HepG2 (cell line): Measurements from ENCODE around the gene ACSS3. TPM values are rescaled to one million over a fixed set of nuclear protein-coding genes. Genes with fewer than 3 reads are reported as not detected.

Experiments used
- ATAC-seq: fragments of 200-7000 bp; cut with Tn5 transposase; 3 replicates; pipeline ENCODE4 v1.9.1; 2020; ENCODE audit warnings: mild to moderate bottlenecking, moderate library complexity
- BruUV-seq: library from RNA; stranded (reverse); fragments of 400-500 nt; replicated peaks from 2 replicates; lab custom pipeline; 2021; lab: Mats Ljungman, UMichigan
- CTCF ChIA-PET: fragments of 300-600 bp; formaldehyde crosslinking; extraction: SDS; loops from one replicate; lab custom pipeline; 2021; ENCODE audit warnings: low total read pairs, inconsistent platforms, low intra/inter-chr PET ratio; lab: Yijun Ruan, JAX
- POLR2A ChIA-PET: fragments of 350-600 bp; sonication (Branson Sonifier 250); formaldehyde crosslinking; loops from one replicate; lab custom pipeline; 2020; ENCODE audit warnings: antibody characterized with exemption, inconsistent platforms; lab: Yijun Ruan, JAX
- DNase-seq: peaks from one replicate; pipeline ENCODE4 v3.0.0-alpha.2; 2015; ENCODE audit warnings: low spot score
- FAIRE-seq: peaks from 3 replicates; lab custom pipeline; 2011; peaks lifted over from hg19 to GRCh38; lab: Jason Lieb, UNC
- H2AFZ ChIP-seq: one replicate; pipeline ENCODE4 v1.6.1; 2011; ENCODE audit warnings: low read length, inconsistent platforms
- H3K27ac ChIP-seq: fragments of 300-600 bp; 3 replicates; pipeline ENCODE4 v1.8.0; 2011; ENCODE audit warnings: mixed run types, mild to moderate bottlenecking, mixed read lengths, low read length, inconsistent platforms; ENCODE audit not compliant: insufficient read depth; ENCODE audit errors: extremely low read length
- H3K27me3 ChIP-seq, 2 experiments: fragments of 200-600 bp in 1 of 2; 2 replicates in 1 of 2; 3 replicates in 1 of 2; pipeline versions ENCODE4 v1.6.0 to v1.8.0; 2011; ENCODE audit warnings: low read length in 2 of 2, mild to moderate bottlenecking in 2 of 2, moderate library complexity in 2 of 2, inconsistent platforms in 1 of 2; ENCODE audit not compliant: insufficient read depth in 2 of 2, control insufficient read depth in 1 of 2
- H3K36me3 ChIP-seq, 2 experiments: fragments of 200-600 bp in 1 of 2; replicated peaks in 1 of 2; 2 replicates in 1 of 2; 3 replicates in 1 of 2; pipeline versions ENCODE4 v1.5.1 to v1.8.0; 2011; ENCODE audit warnings: low read length in 2 of 2, inconsistent platforms in 1 of 2; ENCODE audit not compliant: insufficient read depth in 2 of 2, control insufficient read depth in 1 of 2
- H3K4me1 ChIP-seq: 2 replicates; pipeline ENCODE4 v1.5.1; 2012; ENCODE audit warnings: low read length, inconsistent platforms; ENCODE audit not compliant: insufficient read depth
- H3K4me2 ChIP-seq: 2 replicates; pipeline ENCODE4 v1.6.0; 2011; ENCODE audit warnings: low read depth, low read length, inconsistent platforms
- H3K4me3 ChIP-seq, 3 experiments: fragments of 200-600 bp in 1 of 3; sonication (generic), shearing (Covaris generic) in 1 of 3; replicated peaks in 1 of 3; 2 replicates each; pipeline ENCODE4 v1.5.1; 2011 to 2016; ENCODE audit warnings: low read length in 3 of 3, inconsistent platforms in 2 of 3, low read depth in 2 of 3, mild to moderate bottlenecking in 2 of 3, control low read depth in 1 of 3, mixed read lengths in 1 of 3; ENCODE audit not compliant: insufficient read depth in 1 of 3
- H3K79me2 ChIP-seq: one replicate; pipeline ENCODE4 v1.6.1; 2011; ENCODE audit warnings: low read length, inconsistent platforms; ENCODE audit not compliant: insufficient read depth
- H3K9ac ChIP-seq: 2 replicates; pipeline ENCODE4 v1.6.0; 2011; ENCODE audit warnings: mild to moderate bottlenecking, low read depth, low read length, inconsistent platforms; ENCODE audit not compliant: insufficient read depth
- H3K9me3 ChIP-seq: 2 replicates; pipeline ENCODE4 v1.5.1; 2012; ENCODE audit warnings: mild to moderate bottlenecking, low read length
- H4K20me1 ChIP-seq: 2 replicates; pipeline ENCODE4 v1.6.0; 2011; ENCODE audit warnings: inconsistent platforms, mild to moderate bottlenecking, low read length, moderate library complexity; ENCODE audit not compliant: insufficient read depth
- ETV6 ChIP-seq: sonication (generic); formaldehyde crosslinking; conservative IDR thresholded peaks from 2 replicates; pipeline ENCODE4 v1.4.0; 2020; ENCODE audit warnings: missing genetic modification reagents
- FLYWCH1 ChIP-seq: sonication (generic); formaldehyde crosslinking; IDR thresholded peaks from 2 replicates; pipeline ENCODE4 v1.8.1; 2023; ENCODE audit warnings: mild to moderate bottlenecking, missing genetic modification reagents
- IKZF4 ChIP-seq: sonication (generic); formaldehyde crosslinking; IDR thresholded peaks from 2 replicates; pipeline ENCODE4 v1.5.1; 2020; ENCODE audit warnings: borderline replicate concordance, mild to moderate bottlenecking, low read depth, missing genetic modification reagents; ENCODE audit errors: not compliant biosample characterization
- IRF2 ChIP-seq: IDR thresholded peaks from 2 replicates; pipeline ENCODE4 v1.6.1; 2018; ENCODE audit warnings: missing genetic modification reagents, missing compliant biosample characterization
- KDM6A ChIP-seq: IDR thresholded peaks from 2 replicates; pipeline ENCODE4 v1.6.1; 2016; ENCODE audit warnings: low read depth
- KLF12 ChIP-seq: sonication (generic); formaldehyde crosslinking; IDR thresholded peaks from 2 replicates; pipeline ENCODE4 v1.4.0; 2020; ENCODE audit warnings: missing genetic modification reagents, borderline replicate concordance
- MED13 ChIP-seq: sonication (generic); formaldehyde crosslinking; IDR thresholded peaks from 2 replicates; pipeline ENCODE4 v1.5.0; 2020; ENCODE audit warnings: missing genetic modification reagents
- NFKB2 ChIP-seq: sonication (generic); formaldehyde crosslinking; IDR thresholded peaks from 2 replicates; pipeline ENCODE4 v1.4.0; 2020; ENCODE audit warnings: missing genetic modification reagents, borderline replicate concordance
- NKX3-1 ChIP-seq: sonication (generic); formaldehyde crosslinking; IDR thresholded peaks from 2 replicates; pipeline ENCODE4 v1.5.0; 2020; ENCODE audit warnings: missing genetic modification reagents
- RAD21 ChIP-seq: fragments of 450-650 bp; formaldehyde crosslinking; IDR thresholded peaks from 2 replicates; pipeline ENCODE4 v1.5.0; 2020; ENCODE audit warnings: mild to moderate bottlenecking
- SMARCE1 ChIP-seq: fragments of 450-650 bp; IDR thresholded peaks from 2 replicates; pipeline ENCODE4 v1.6.1; 2017; ENCODE audit warnings: borderline replicate concordance
- SRY ChIP-seq: sonication (generic); formaldehyde crosslinking; IDR thresholded peaks from 2 replicates; pipeline ENCODE4 v1.8.0; 2022; ENCODE audit warnings: mild to moderate bottlenecking, missing genetic modification reagents
- THAP9 ChIP-seq: sonication (generic); formaldehyde crosslinking; IDR thresholded peaks from 2 replicates; pipeline ENCODE4; 2020; ENCODE audit warnings: missing genetic modification reagents, mild to moderate bottlenecking, borderline replicate concordance
- TOPORS ChIP-seq: sonication (generic); formaldehyde crosslinking; IDR thresholded peaks from 2 replicates; pipeline ENCODE4 v1.8.0; 2023; ENCODE audit warnings: mild to moderate bottlenecking, missing genetic modification reagents
- TRIM24 ChIP-seq: sonication (generic); formaldehyde crosslinking; IDR thresholded peaks from 2 replicates; pipeline ENCODE4 v1.8.0; 2022; ENCODE audit warnings: mild to moderate bottlenecking, missing genetic modification reagents
- ZBTB44 ChIP-seq: sonication (generic); formaldehyde crosslinking; IDR thresholded peaks from 2 replicates; pipeline ENCODE4 v1.4.0; 2020; ENCODE audit warnings: missing genetic modification reagents
- ZNF513 ChIP-seq: sonication (generic); formaldehyde crosslinking; conservative IDR thresholded peaks from 2 replicates; pipeline ENCODE4 v1.5.0; 2020; ENCODE audit warnings: missing genetic modification reagents
- ZNF740 ChIP-seq: sonication (generic); formaldehyde crosslinking; IDR thresholded peaks from 2 replicates; pipeline ENCODE4 v1.4.0; 2020; ENCODE audit warnings: missing genetic modification reagents
- ZNF83 ChIP-seq: sonication (generic); formaldehyde crosslinking; IDR thresholded peaks from 2 replicates; pipeline ENCODE4 v1.4.0; 2020; ENCODE audit warnings: missing genetic modification reagents, mild to moderate bottlenecking, borderline replicate concordance
- WGBS: methylation state at CpG from one replicate; pipeline ENCODE4 v1.1.6; 2017; ENCODE audit warnings: low lambda C conversion rate; 5-methylcytosine and 5-hydroxymethylcytosine counted together
- in situ Hi-C: cut with HindIII; loops from 2 replicates; pipeline ENCODE4 v1.10.0; 2017; ENCODE audit warnings: low pct_unique_long_range_greater_than_20kb; ENCODE audit not compliant: extremely low pct_ligation_motif_present
- intact Hi-C: fragments of 100-400 bp; cut with micrococcal nuclease; formaldehyde crosslinking; loops from one replicate; pipeline ENCODE4 v1.10.0; 2022; ENCODE audit not compliant: unreplicated experiment
- polyA plus RNA-seq, 8 experiments: library from polyadenylated mRNA; depleted of rRNA in 3 of 8; stranded (reverse) in 7 of 8; unstranded in 1 of 8; fragments of >200 nt; fragmentation: Illumina TruSeq in 4 of 8; extraction: Trizol in 4 of 8; gene quantifications; 2 replicates each; pipeline versions ENCODE4 v1.2.1 to v1.2.3, GENCODE V29; 2011 to 2016; ENCODE audit warnings: low read depth in 4 of 8, missing spikeins in 1 of 8, mixed read lengths in 1 of 8; ENCODE audit not compliant: insufficient read depth in 1 of 8
- total RNA-seq, 5 experiments: library from RNA; depleted of rRNA; stranded (reverse); fragments of >200 nt; fragmentation: Illumina TruSeq; extraction: Trizol; gene quantifications; 2 replicates each; pipeline ENCODE4 v1.2.3, GENCODE V29; 2016; ENCODE audit warnings: low read depth in 1 of 5

The ACSS3 gene
- total and polyA plus RNA-seq, 2 of the 13 experiments (the other 11 are each of a cell fraction or from before 2014, with no cell fraction given): 79.5 to 86.3 TPM

GRCh38 chr12:81207664-81208063 lies 129.8 kb downstream of the ACSS3 start:
- Histone ChIP-seq H3K9me3 (no peaks in the 10 kb centered on the region), H4K20me1 (no peaks in the 10 kb centered on the region), H3K4me3 (no peak overlapping the region), H3K4me1 (peaks cover 35% of the 10 kb centered on the region), H3K36me3 (peaks cover 2 to 17% of the 10 kb centered on the region in 2 experiments; a peak in 2 of 5 replicates), H2AFZ (no peak overlapping the region), H3K27me3 (no peaks in the 10 kb centered on the region), H3K79me2 (no peaks in the 10 kb centered on the region), H3K27ac (no peak overlapping the region), H3K4me2 (no peak overlapping the region), H3K9ac (no peak overlapping the region)
- DNase-seq: no peak
- no peak for FAIRE-seq
- intact Hi-C loops: no loop called here
- CTCF ChIA-PET: no interaction called here
- no TSS peak for BruUV-seq
- WGBS: 96% methylated on average over 4 of the region's 4 CpGs
- in situ Hi-C loops: no loop called here
- TF ChIP-seq ETV6 (CRISPR knock-in tag) (no peak), SMARCE1 (no peak), IKZF4 (CRISPR knock-in tag) (no peak), MED13 (no peak), KDM6A (CRISPR knock-in tag) (no peak), THAP9 (CRISPR knock-in tag) (no peak), TOPORS (no peak), NKX3-1 (no peak), ZNF513 (CRISPR knock-in tag) (no peak), ZNF83 (CRISPR knock-in tag) (no peak), RAD21 (no peak), ZBTB44 (CRISPR knock-in tag) (no peak), TRIM24 (no peak), FLYWCH1 (CRISPR knock-in tag) (no peak), NFKB2 (CRISPR knock-in tag) (no peak), KLF12 (CRISPR knock-in tag) (no peak), IRF2 (no peak), SRY (CRISPR knock-in tag) (no peak), ZNF740 (CRISPR knock-in tag) (no peak)
- no peak for ATAC-seq
- POLR2A ChIA-PET: no interaction called here
